WI38 (cell line): ENCODE results near the gene GRK1.

Experiments
- H3K4me3 ChIP-seq: 2 replicates; pipeline ENCODE4 v1.5.1; 2011; ENCODE audit warnings: low read depth, mild to moderate bottlenecking, control low read depth, low read length
- CTCF ChIP-seq: IDR thresholded peaks from 2 replicates; pipeline ENCODE4 v1.5.1; 2012; ENCODE audit warnings: low read depth, mild to moderate bottlenecking, control low read depth, low read length

Gene GRK1

GRCh38 chr13:113634279-113635047 is 32.6 kb upstream of the GRK1 start:
- no peak overlapping the region for H3K4me3 ChIP-seq
- no peak for TF ChIP-seq CTCF

- TF ChIP-seq CTCF, result no peak
Measured at GRCh38 chr13:113635048-113635420, 32.0 kb upstream of the GRK1 start.

GRCh38 chr13:113635709-113636108 is 31.3 kb upstream of the GRK1 start:
- H3K4me3 ChIP-seq, result no peak overlapping the region
- TF ChIP-seq CTCF, result no peak

More at GRCh38 chr13:113635048-113635420, 32.0 kb upstream of the GRK1 start:
- no peak overlapping the region for H3K4me3 ChIP-seq

- no peak overlapping the region for H3K4me3 ChIP-seq
- no peak for TF ChIP-seq CTCF
Measured at GRCh38 chr13:113636266-113636963, 30.6 kb upstream of the GRK1 start.

- no peak overlapping the region for H3K4me3 ChIP-seq
- no peak for TF ChIP-seq CTCF
Measured at GRCh38 chr13:113637262-113638160, 29.5 kb upstream of the GRK1 start.

GRCh38 chr13:113638173-113638746 is 28.8 kb upstream of the GRK1 start:
- no peak for TF ChIP-seq CTCF
- H3K4me3 ChIP-seq, result no peak overlapping the region
